SJCRH30 (cell line): ENCODE data around the gene ARHGAP11A. TPM values are rescaled to one million over a fixed set of nuclear protein-coding genes. Genes with fewer than 3 reads are reported as not detected.

Source experiments
- DNase-seq, 2 experiments: peaks; one replicate each; pipeline ENCODE4 v3.0.0-alpha.2; 2015 to 2020
- H3K27ac ChIP-seq: fragments of 250-450 bp; sonication (Bioruptor Pico); 2 replicates; pipeline ENCODE4 v1.5.1; 2020; ENCODE audit warnings: mild to moderate bottlenecking, moderate library complexity
- H3K27me3 ChIP-seq: fragments of 250-450 bp; sonication (Bioruptor Pico); 2 replicates; pipeline ENCODE4 v1.5.1; 2020; ENCODE audit warnings: mild to moderate bottlenecking, moderate library complexity
- H3K36me3 ChIP-seq: fragments of 250-450 bp; sonication (Bioruptor Pico); 2 replicates; pipeline ENCODE4 v1.5.1; 2020; ENCODE audit warnings: mild to moderate bottlenecking, moderate library complexity
- H3K4me1 ChIP-seq: fragments of 250-450 bp; sonication (Bioruptor Pico); 2 replicates; pipeline ENCODE4 v1.5.1; 2020; ENCODE audit warnings: mild to moderate bottlenecking, moderate library complexity
- H3K4me3 ChIP-seq: fragments of 250-450 bp; sonication (Bioruptor Pico); 2 replicates; pipeline ENCODE4 v1.5.1; 2020; ENCODE audit warnings: mild to moderate bottlenecking, moderate library complexity
- H3K9me3 ChIP-seq: fragments of 250-450 bp; sonication (Bioruptor Pico); replicated peaks from 2 replicates; pipeline ENCODE4 v1.5.1; 2020; ENCODE audit warnings: mild to moderate bottlenecking, moderate library complexity
- total RNA-seq: library from RNA; depleted of rRNA; stranded (reverse); fragments of >200 nt; shearing (Covaris generic); gene quantifications from 2 replicates; pipeline ENCODE4 v1.2.3, GENCODE V29; 2014

ARHGAP11A gene
- total RNA-seq, 1 experiment from 2014 or later, result 86.1 TPM

DNA sequence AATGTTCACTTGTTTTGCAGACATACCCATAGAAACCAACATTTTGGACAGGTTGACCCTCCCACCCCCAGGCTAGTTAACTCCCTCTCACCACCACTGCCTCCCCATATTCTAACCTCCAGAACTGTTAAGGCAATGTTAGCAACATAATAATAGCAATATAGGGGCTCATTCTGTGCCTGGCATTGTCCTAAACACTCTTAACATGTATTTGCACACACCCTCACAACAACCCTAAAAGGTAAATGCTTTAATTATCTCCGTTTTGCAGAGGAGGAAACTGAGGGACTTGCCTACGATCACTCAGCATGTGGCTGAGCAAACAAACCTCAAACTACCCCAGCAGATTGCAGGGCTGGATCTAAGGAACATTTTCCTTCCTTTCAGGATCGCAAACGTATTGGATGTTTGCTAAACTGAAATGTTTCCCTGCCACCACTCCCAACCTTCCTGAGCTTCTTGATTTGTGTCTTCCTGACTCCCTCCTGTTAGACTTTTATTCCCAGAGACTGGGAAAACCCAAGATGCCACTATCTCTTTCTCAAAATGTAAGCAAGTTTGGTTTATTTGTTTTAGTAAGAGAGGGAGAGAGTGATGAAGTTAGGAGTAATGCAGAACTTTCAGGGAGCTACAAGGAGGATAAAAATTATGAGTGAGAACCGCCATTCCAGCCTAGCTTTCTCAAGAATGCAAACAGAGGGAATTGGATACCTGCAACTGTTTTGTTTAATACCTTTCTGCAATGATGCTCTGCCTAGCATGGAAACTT is 27.5 kb downstream of the ARHGAP11A start:
- H3K4me3 ChIP-seq, result no peak overlapping the region
- H3K4me1 ChIP-seq, result peaks cover 6% of the 10 kb centered on the region; the same call in 1 of the 2 replicates
- peaks cover 26% of the 10 kb centered on the region for H3K36me3 ChIP-seq
- no peaks in the 10 kb centered on the region for H3K27me3 ChIP-seq
- DNase-seq, result no peak
- no peaks in the 10 kb centered on the region for H3K9me3 ChIP-seq
- no peak overlapping the region for H3K27ac ChIP-seq

GRCh38 chr15:32643907-32644445 is 28.7 kb downstream of the ARHGAP11A start:
- no peaks in the 10 kb centered on the region for H3K27me3 ChIP-seq
- no peak for DNase-seq
- H3K27ac ChIP-seq, result no peak overlapping the region
- peaks cover 16% of the 10 kb centered on the region for H3K36me3 ChIP-seq
- H3K9me3 ChIP-seq, result no peaks in the 10 kb centered on the region
- no peak overlapping the region for H3K4me3 ChIP-seq
- H3K4me1 ChIP-seq, result peaks cover 6% of the 10 kb centered on the region; the same call in 1 of the 2 replicates

DNA sequence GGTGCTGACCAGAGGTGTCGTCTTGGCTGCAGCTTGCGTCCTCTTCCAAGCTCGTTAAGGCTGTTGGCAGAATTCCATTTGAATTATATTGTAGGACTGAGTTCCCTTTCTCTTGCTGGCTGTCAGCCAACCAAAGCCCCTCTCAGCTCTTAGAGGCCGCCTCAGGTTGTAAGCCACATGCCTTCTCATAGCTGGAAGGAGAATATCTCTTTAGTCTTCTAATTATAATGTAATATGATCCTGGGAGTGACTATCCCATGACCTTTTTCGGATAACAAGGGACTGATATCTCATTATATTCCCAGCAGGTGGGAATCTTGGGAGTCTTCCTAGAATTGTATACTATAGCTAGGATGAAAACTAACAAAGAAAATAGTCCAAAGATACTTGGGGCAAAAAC is 31.0 kb downstream of the ARHGAP11A start:
- H3K4me3 ChIP-seq, result no peak overlapping the region
- DNase-seq, result peak in 1 of 2 experiments; percentile 53
- no peaks in the 10 kb centered on the region for H3K27me3 ChIP-seq
- H3K4me1 ChIP-seq, result peaks cover 6% of the 10 kb centered on the region; the same call in 1 of the 2 replicates
- no peaks in the 10 kb centered on the region for H3K9me3 ChIP-seq
- H3K27ac ChIP-seq, result no peak overlapping the region
- H3K36me3 ChIP-seq, result no peaks in the 10 kb centered on the region

DNA sequence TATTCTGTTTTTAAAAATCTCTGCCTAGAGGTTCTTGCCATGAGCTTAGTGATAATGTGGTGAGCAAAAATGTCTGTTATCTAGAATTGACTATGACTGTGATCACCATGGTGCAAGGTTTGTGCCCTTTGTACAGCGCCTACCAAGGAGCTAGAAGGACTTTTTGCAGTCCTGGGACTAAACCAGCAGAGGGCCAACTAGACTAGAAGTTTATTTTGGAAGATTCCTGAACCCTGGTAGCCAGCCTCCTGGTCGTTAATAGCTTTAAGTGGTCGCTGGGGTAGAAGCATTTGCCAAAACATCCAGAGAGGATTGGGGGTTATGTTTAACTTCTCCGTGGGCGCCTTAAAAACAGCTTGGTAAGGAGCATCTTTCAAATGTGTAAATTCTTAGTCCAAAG is 34.0 kb downstream of the ARHGAP11A start:
- Histone ChIP-seq H3K36me3 (no peaks in the 10 kb centered on the region), H3K4me3 (no peak overlapping the region), H3K27me3 (no peaks in the 10 kb centered on the region), H3K4me1 (peaks cover 6% of the 10 kb centered on the region; the same call in 1 of the 2 replicates), H3K9me3 (no peaks in the 10 kb centered on the region), H3K27ac (no peak overlapping the region)
- DNase-seq, result peak in 1 of 2 experiments; percentile 47

DNA sequence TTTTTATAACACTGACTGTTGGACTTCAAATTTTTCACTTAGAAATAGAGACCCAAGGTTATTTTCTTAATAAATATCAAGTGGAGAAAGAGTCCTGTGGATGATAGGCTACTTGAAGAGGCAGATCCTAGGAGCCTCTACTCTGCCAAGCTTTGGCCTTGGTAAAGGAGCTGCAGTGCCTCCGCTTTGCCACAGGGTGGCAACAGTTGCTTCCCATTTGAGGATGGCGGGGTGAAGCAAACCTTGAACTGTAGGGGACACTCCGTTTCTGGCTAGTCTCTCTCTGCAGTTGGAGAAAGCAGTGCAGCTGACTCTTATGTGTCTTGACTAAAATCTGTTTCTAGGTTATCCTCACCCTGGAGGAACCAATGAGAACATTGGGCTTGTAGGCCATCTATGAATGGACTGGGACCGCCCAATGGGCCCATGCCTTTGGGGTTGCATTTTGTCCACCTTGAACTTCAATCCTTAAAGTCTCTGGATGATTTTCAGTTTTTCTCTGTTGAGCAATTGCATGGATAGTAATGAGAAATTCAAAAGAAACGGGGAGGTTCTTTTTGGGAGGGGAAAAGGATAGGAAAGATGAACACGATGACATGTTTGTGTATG is 36.0 kb downstream of the ARHGAP11A start:
- H3K9me3 ChIP-seq, result no peaks in the 10 kb centered on the region
- no peaks in the 10 kb centered on the region for H3K36me3 ChIP-seq
- H3K27ac ChIP-seq, result no peak overlapping the region
- no peak overlapping the region for H3K4me3 ChIP-seq
- DNase-seq, result peak; percentile 69 to 88
- no peaks in the 10 kb centered on the region for H3K27me3 ChIP-seq
- H3K4me1 ChIP-seq, result peaks cover 10% of the 10 kb centered on the region; the same call in 1 of the 2 replicates

GRCh38 chr15:32652178-32652577 is 36.9 kb downstream of the ARHGAP11A start:
- Histone ChIP-seq H3K36me3 (no peaks in the 10 kb centered on the region), H3K9me3 (no peaks in the 10 kb centered on the region)
- DNase-seq, result no peak

GRCh38 chr15:32656091-32656490 is 40.8 kb downstream of the ARHGAP11A start:
- H3K4me3 ChIP-seq, result no peak overlapping the region
- H3K36me3 ChIP-seq, result no peaks in the 10 kb centered on the region
- DNase-seq, result peak in 1 of 2 experiments; percentile 57
- peak overlapping the region; percentile 22 for H3K27ac ChIP-seq
- H3K9me3 ChIP-seq, result no peaks in the 10 kb centered on the region
- H3K27me3 ChIP-seq, result no peaks in the 10 kb centered on the region
- peaks cover 12% of the 10 kb centered on the region for H3K4me1 ChIP-seq

More at GRCh38 chr15:32652178-32652577, 36.9 kb downstream of the ARHGAP11A start:
- H3K4me3 ChIP-seq, result no peak overlapping the region
- no peak overlapping the region for H3K27ac ChIP-seq
- H3K4me1 ChIP-seq, result peaks cover 10% of the 10 kb centered on the region
- no peaks in the 10 kb centered on the region for H3K27me3 ChIP-seq

DNA sequence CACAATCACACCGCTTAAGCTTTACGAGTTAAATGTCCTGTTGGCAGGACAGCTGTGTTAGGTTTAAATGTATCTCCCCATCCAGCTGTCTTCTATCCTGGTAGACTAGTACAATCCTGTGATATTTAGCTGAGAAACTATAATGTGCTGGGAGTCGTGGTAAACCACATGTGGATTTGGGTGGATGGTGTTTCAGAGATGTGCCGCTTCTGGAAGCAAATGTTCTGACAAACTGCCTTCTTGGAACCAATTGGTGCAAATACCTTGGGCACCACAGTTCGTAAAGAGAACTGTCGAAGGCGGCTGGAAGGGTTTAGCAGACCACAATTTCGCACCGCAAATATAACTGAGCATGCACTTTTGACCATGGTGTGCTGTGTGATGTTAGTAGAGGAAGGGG is 41.2 kb downstream of the ARHGAP11A start:
- peak overlapping the region; percentile 22 for H3K27ac ChIP-seq
- H3K4me1 ChIP-seq, result peaks cover 12% of the 10 kb centered on the region
- H3K9me3 ChIP-seq, result no peaks in the 10 kb centered on the region
- no peaks in the 10 kb centered on the region for H3K27me3 ChIP-seq
- no peak overlapping the region for H3K4me3 ChIP-seq
- H3K36me3 ChIP-seq, result no peaks in the 10 kb centered on the region
- DNase-seq, result peak; percentile 61 to 82

- no peak for DNase-seq
Observed at GRCh38 chr15:32657198-32657883, 42.0 kb downstream of the ARHGAP11A start.

DNA sequence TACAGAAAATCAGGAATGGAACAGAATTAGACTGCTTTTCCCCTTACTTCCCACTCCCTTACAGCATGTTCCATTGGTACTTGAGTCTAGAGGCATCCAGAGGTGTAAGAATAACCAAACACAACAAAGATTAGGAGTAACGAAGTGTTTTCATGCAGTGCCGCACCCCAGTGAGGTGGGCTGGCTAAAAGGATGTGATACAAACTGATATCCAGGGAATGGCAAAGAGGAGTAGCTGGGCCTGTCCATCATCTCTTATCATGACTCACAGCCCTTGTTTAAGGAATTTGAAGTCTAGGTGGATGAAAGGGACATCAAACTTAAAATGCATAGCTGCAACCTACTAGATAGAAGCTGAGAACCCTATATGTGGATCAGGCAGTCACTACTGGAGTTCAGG is 42.6 kb downstream of the ARHGAP11A start:
- no peaks in the 10 kb centered on the region for H3K36me3 ChIP-seq
- H3K27me3 ChIP-seq, result no peaks in the 10 kb centered on the region
- H3K9me3 ChIP-seq, result no peaks in the 10 kb centered on the region
- no peak for DNase-seq
- no peak overlapping the region for H3K27ac ChIP-seq
- H3K4me3 ChIP-seq, result no peak overlapping the region
- peaks cover 12% of the 10 kb centered on the region for H3K4me1 ChIP-seq

More at GRCh38 chr15:32657198-32657883, 42.0 kb downstream of the ARHGAP11A start:
- Histone ChIP-seq H3K9me3 (no peaks in the 10 kb centered on the region), H3K4me1 (peaks cover 12% of the 10 kb centered on the region), H3K36me3 (no peaks in the 10 kb centered on the region), H3K27me3 (no peaks in the 10 kb centered on the region), H3K4me3 (no peak overlapping the region), H3K27ac (no peak overlapping the region)

GRCh38 chr15:32659340-32660155 is 44.2 kb downstream of the ARHGAP11A start:
- Histone ChIP-seq H3K9me3 (no peaks in the 10 kb centered on the region), H3K36me3 (no peaks in the 10 kb centered on the region), H3K4me1 (peaks cover 12% of the 10 kb centered on the region), H3K4me3 (no peak overlapping the region), H3K27ac (no peak overlapping the region), H3K27me3 (no peaks in the 10 kb centered on the region)
- DNase-seq, result no peak

- H3K36me3 ChIP-seq, result no peaks in the 10 kb centered on the region
- DNase-seq, result no peak
- H3K9me3 ChIP-seq, result no peaks in the 10 kb centered on the region
- no peak overlapping the region for H3K27ac ChIP-seq
- no peaks in the 10 kb centered on the region for H3K4me1 ChIP-seq
- no peaks in the 10 kb centered on the region for H3K27me3 ChIP-seq
- H3K4me3 ChIP-seq, result no peak overlapping the region
Observed at GRCh38 chr15:32663671-32664070, 48.4 kb downstream of the ARHGAP11A start.

DNA sequence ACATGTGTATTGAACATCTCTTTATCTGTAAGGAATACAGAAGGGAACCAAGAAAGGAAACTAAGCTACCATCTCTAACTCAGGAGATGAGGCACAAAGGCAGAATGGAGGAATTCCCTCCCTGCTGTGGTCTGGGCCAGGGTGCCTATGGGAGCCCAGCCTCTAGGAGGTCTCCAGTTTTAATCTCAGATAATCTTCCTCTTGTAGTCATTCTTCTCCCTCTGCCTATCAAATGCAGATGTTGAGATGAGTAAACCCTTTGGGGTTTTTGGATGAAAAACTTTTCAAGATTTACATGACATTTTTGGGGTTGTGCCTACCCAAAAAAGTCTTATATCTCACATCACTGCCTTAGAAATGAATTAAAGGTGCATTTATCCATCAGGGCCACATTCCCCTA is 49.5 kb downstream of the ARHGAP11A start:
- Histone ChIP-seq H3K36me3 (no peaks in the 10 kb centered on the region), H3K4me3 (no peak overlapping the region), H3K4me1 (peaks cover 5% of the 10 kb centered on the region; the same call in 1 of the 2 replicates), H3K27me3 (no peaks in the 10 kb centered on the region), H3K27ac (no peak overlapping the region), H3K9me3 (0 out of 2 replicates have a peak, but pooled peaks cover 2% of the 10 kb centered on the region)
- DNase-seq, result no peak

- H3K9me3 ChIP-seq, result 0 out of 2 replicates have a peak, but pooled peaks cover 2% of the 10 kb centered on the region
- no peaks in the 10 kb centered on the region for H3K36me3 ChIP-seq
- peaks cover 16% of the 10 kb centered on the region for H3K4me1 ChIP-seq
- no peaks in the 10 kb centered on the region for H3K27me3 ChIP-seq
- no peak for DNase-seq
- no peak overlapping the region for H3K4me3 ChIP-seq
- H3K27ac ChIP-seq, result no peak overlapping the region
Observed at GRCh38 chr15:32667321-32667720, 52.0 kb downstream of the ARHGAP11A start.
